GM12875 (cell line): Measurements from ENCODE around the gene VMP1.
"Not testable (repeated sequence)": the region's sequence is repeated elsewhere in the genome, so short reads cannot be mapped to it uniquely, and the experiment has no call there.

Experiments
- H3K4me3 ChIP-seq: one replicate; pipeline ENCODE4 v1.5.1; 2011; ENCODE audit warnings: low read depth, low read length, control low read depth
- TF ChIP-seq, protein P1 (sequence below): IDR thresholded peaks from 2 replicates; pipeline ENCODE4 v1.5.1; 2011; ENCODE audit warnings: low read depth, mild to moderate bottlenecking, control low read depth, inconsistent platforms, low read length, moderate library complexity, borderline replicate concordance; ENCODE audit not compliant: insufficient read depth

VMP1 gene

GRCh38 chr17:59757470-59757869, 50.0 kb downstream of the VMP1 start:
- TF ChIP-seq, protein P1, sequence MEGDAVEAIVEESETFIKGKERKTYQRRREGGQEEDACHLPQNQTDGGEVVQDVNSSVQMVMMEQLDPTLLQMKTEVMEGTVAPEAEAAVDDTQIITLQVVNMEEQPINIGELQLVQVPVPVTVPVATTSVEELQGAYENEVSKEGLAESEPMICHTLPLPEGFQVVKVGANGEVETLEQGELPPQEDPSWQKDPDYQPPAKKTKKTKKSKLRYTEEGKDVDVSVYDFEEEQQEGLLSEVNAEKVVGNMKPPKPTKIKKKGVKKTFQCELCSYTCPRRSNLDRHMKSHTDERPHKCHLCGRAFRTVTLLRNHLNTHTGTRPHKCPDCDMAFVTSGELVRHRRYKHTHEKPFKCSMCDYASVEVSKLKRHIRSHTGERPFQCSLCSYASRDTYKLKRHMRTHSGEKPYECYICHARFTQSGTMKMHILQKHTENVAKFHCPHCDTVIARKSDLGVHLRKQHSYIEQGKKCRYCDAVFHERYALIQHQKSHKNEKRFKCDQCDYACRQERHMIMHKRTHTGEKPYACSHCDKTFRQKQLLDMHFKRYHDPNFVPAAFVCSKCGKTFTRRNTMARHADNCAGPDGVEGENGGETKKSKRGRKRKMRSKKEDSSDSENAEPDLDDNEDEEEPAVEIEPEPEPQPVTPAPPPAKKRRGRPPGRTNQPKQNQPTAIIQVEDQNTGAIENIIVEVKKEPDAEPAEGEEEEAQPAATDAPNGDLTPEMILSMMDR, result no peak

DNA sequence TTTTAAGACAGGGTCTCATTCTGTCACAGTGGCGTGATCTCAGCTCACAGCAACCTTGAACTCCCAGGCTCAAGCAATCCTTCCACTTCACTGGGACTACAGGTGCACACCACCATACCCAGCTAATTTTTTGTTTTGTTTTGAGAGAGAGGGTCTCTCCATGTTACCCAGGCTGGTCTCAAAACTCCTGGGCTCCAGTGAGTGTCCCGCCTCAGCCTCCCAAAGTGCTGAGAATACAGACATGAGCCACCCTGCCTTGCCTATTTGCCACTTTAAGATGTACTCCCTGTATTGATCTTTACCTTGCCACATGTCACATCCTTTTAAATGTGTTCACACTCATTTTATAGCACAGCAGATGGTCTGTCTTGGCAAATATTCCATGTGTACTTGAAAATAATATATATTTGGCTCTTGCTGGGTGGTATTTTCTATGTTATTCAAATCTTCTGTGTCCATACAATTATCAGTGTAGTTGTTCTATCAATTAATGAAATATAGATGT, 50.5 kb downstream of the VMP1 start:
- H3K4me3 ChIP-seq, result no peak overlapping the region
- TF ChIP-seq, protein P1, result no peak

More at GRCh38 chr17:59757470-59757869, 50.0 kb downstream of the VMP1 start:
- H3K4me3 ChIP-seq, result no peak overlapping the region

DNA sequence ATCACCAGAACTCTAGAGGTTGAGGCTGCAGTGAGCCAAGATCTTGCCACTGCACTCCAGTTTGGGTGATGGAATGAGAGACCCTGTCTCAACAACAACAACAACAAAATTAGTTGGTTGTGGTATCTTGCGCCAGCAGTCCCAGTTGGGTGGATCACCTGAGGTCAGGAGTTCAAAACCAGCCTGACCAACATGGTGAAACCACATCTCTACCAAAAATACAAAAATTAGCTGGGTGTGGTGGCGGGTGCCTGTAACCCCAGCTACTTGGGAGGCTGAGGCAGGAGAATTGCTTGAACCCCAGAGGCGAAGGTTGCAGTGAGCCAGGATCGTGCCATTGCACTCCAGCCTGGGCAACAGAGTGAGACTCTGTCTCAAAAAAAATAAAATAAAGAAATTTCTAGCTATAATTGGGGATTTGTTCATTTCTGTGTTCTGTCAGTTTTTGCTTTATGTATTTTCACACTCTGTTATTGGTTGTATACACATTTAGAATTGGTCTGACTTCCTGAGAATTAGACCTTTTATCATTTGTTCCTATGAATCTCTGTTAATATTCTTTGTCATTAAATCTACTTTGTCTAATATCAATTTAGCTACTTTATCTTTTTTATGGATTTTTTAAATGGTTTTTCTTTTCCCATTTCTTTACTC, 51.7 kb downstream of the VMP1 start:
- H3K4me3 ChIP-seq, result not testable (repeated sequence)

GRCh38 chr17:59760160-59760559, 52.7 kb downstream of the VMP1 start:
- TF ChIP-seq, protein P1, result no peak
- H3K4me3 ChIP-seq, result no peak overlapping the region

- no peak overlapping the region for H3K4me3 ChIP-seq
- TF ChIP-seq, protein P1, result no peak
These were observed 54.1 kb downstream of the VMP1 start for GRCh38 chr17:59761385-59762048.

GRCh38 chr17:59762049-59762823, 54.8 kb downstream of the VMP1 start:
- TF ChIP-seq, protein P1, result no peak
- H3K4me3 ChIP-seq, result no peak overlapping the region

GRCh38 chr17:59762824-59763374, 55.4 kb downstream of the VMP1 start:
- TF ChIP-seq, protein P1, result no peak
- no peak overlapping the region for H3K4me3 ChIP-seq
